GM19099 (cell line): ENCODE results near the gene PNMT.

Experiments used
- POLR2A ChIP-seq: IDR thresholded peaks from 3 replicates; pipeline ENCODE4 v1.6.1; 2011; ENCODE audit warnings: low read depth; ENCODE audit not compliant: insufficient read length; ENCODE audit errors: extremely low read depth

The PNMT gene

DNA sequence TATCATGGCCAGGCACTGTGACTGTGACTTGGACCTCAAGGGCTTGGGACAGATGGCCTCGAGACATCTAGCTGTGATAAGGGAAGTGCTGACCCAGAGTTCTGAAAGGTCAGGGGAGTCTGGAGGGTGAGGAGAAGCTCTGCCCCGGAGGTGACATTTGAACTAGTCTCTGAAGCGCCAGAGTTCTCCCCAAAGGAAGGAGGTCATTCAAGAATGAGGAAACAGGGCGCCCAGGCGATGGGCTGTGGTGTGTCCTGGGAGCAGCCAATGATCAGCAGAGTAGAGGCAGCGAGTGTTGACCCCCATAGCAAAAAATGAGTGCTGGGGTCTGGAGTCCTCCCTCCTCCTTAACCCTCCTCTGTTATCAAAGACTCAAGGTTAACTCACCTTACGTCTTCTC, 26.4 kb upstream of the PNMT start:
- no peak for TF ChIP-seq POLR2A

GRCh38 chr17:39642291-39643074, 25.8 kb upstream of the PNMT start:
- no peak for TF ChIP-seq POLR2A

DNA sequence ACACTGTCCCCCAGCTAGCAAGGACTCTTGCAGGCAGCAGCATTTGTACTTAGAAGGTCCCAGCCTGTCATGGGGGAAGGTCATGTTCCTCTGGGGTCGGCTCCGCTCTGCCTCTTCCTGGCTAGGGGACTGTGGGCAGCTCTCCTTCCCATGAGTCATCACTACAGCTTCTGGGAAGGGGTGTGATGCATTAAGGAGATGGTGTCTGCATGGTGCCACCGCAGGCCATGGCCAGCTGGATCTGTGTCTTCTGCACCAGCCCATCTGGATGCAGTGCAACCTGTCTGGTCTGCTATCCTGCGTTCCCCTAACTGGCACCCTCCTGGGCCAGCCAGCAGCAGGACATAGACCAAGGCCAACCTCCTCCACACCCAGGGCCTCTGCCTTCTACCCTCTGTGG, 25.0 kb upstream of the PNMT start:
- TF ChIP-seq POLR2A = no peak

- no peak for TF ChIP-seq POLR2A
Measured at GRCh38 chr17:39647256-39647655, 21.0 kb upstream of the PNMT start.

- TF ChIP-seq POLR2A = no peak
Measured at GRCh38 chr17:39648616-39649366, 19.5 kb upstream of the PNMT start.

GRCh38 chr17:39650121-39650579, 18.1 kb upstream of the PNMT start:
- TF ChIP-seq POLR2A = no peak

GRCh38 chr17:39651923-39652586, 16.2 kb upstream of the PNMT start:
- no peak for TF ChIP-seq POLR2A

GRCh38 chr17:39652587-39653315, 15.5 kb upstream of the PNMT start:
- TF ChIP-seq POLR2A = no peak

DNA sequence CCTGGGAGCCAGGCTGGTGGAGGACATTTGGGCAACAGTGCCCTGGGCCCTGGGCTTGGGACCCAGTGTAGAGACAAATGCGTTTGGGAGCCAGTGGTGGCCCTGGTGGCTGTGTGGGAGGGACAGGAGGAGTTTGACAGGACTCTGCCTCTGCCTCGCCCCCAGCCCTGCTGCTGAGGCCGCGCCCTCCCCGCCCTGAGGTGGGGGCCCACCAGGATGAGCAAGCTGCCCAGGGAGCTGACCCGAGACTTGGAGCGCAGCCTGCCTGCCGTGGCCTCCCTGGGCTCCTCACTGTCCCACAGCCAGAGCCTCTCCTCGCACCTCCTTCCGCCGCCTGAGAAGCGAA, 15.0 kb upstream of the PNMT start:
- no peak for TF ChIP-seq POLR2A

DNA sequence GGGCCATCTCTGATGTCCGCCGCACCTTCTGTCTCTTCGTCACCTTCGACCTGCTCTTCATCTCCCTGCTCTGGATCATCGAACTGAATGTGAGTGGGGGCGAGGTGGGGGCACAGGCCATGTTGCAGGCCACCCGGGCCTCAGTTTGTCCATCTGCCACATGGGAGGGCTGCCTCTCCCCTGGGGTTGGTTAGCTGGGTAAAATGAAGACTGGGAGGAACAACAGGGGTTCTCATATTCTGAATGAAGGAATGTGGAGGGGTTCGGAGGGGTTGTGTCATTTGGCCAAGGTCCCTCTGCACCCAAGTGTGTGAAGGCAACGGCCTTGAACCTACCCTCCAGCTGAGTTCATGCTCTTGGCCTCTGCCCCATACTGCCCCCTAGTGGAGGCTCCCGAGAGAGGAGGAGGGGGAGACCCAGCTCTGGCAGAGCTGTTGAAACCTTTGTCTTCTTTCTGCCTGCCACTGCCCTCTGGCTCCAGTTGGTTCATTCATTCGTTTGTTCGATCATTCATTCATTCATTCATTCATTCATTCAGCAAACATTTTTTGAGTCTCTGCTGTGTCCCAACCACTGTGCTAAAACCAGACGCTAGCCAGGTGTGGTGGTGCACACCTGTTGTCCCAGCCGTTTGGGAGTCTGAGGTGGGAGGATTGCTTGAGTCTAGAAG, 14.5 kb upstream of the PNMT start:
- TF ChIP-seq POLR2A = no peak

- no peak for TF ChIP-seq POLR2A
Measured at GRCh38 chr17:39655105-39655504, 13.1 kb upstream of the PNMT start.

GRCh38 chr17:39658346-39658745, 9.9 kb upstream of the PNMT start:
- TF ChIP-seq POLR2A = no peak

- TF ChIP-seq POLR2A = no peak
Measured at GRCh38 chr17:39658760-39659159, 9.5 kb upstream of the PNMT start.

GRCh38 chr17:39659279-39660010, 8.8 kb upstream of the PNMT start:
- TF ChIP-seq POLR2A = no peak
